Skeletal muscle tissue (tissue), 4 donors: ENCODE results near the gene HJURP. TPM values are rescaled to one million over a fixed set of nuclear protein-coding genes. Genes with fewer than 3 reads are reported as not detected.

Experiments used
- H3K27ac ChIP-seq: one replicate; pipeline ENCODE4 v1.7.0; 2013; ENCODE audit warnings: mild to moderate bottlenecking, low read depth, low read length, inconsistent platforms
- H3K27me3 ChIP-seq, 3 donors: one replicate each; pipeline ENCODE4 v1.7.0; 2013; ENCODE audit warnings: low read length in 3 of 3; ENCODE audit not compliant: control insufficient read depth in 3 of 3, insufficient read depth in 3 of 3
- H3K36me3 ChIP-seq, 3 donors: one replicate each; pipeline ENCODE4 v1.7.0; 2013; ENCODE audit warnings: low read length in 3 of 3; ENCODE audit not compliant: control insufficient read depth in 3 of 3, insufficient read depth in 3 of 3
- H3K4me1 ChIP-seq, 3 donors: one replicate each; pipeline ENCODE4 v1.7.0; 2013; ENCODE audit warnings: low read length in 3 of 3, mild to moderate bottlenecking in 3 of 3; ENCODE audit not compliant: control insufficient read depth in 3 of 3, insufficient read depth in 3 of 3
- H3K4me3 ChIP-seq, 3 donors: one replicate each; pipeline ENCODE4 v1.7.0; 2013; ENCODE audit warnings: low read length in 3 of 3
- H3K9ac ChIP-seq, 3 donors: one replicate each; pipeline ENCODE4 v1.7.0; 2013; ENCODE audit warnings: low read length in 3 of 3, mild to moderate bottlenecking in 3 of 3, moderate library complexity in 2 of 3, low read depth in 1 of 3
- H3K9me3 ChIP-seq, 3 donors: one replicate each; pipeline ENCODE4 v1.7.0; 2013; ENCODE audit warnings: low read length in 3 of 3; ENCODE audit not compliant: control insufficient read depth in 3 of 3
- total RNA-seq: library from RNA; depleted of rRNA; stranded (reverse); fragments of >200 nt; gene quantifications from one replicate; pipeline ENCODE4 v1.2.3, GENCODE V29; 2014
- donor health status: Osteomylitis.

The HJURP gene
- total RNA-seq, 1 donor from 2014 or later: 3.1 TPM

GRCh38 chr2:233866479-233866878, 12.1 kb upstream of the HJURP start:
- H3K27me3 ChIP-seq: peaks cover 0 to 8% (median 5%) of the 10 kb centered on the region in 3 donors
- no peak overlapping the region for H3K4me3 ChIP-seq
- H3K27ac ChIP-seq: no peak overlapping the region
- H3K36me3 ChIP-seq: no peaks in the 10 kb centered on the region
- no peaks in the 10 kb centered on the region for H3K4me1 ChIP-seq
- no peak overlapping the region for H3K9ac ChIP-seq
- peaks cover 0 to 3% (median 2%) of the 10 kb centered on the region in 3 donors for H3K9me3 ChIP-seq

GRCh38 chr2:233865838-233866237, 11.5 kb upstream of the HJURP start:
- peaks cover 0 to 8% (median 5%) of the 10 kb centered on the region in 3 donors for H3K27me3 ChIP-seq
- peaks cover 0 to 3% (median 2%) of the 10 kb centered on the region in 3 donors for H3K9me3 ChIP-seq
- no peak overlapping the region for H3K27ac ChIP-seq
- H3K4me1 ChIP-seq: no peaks in the 10 kb centered on the region
- H3K4me3 ChIP-seq: no peak overlapping the region
- H3K36me3 ChIP-seq: no peaks in the 10 kb centered on the region
- no peak overlapping the region for H3K9ac ChIP-seq

GRCh38 chr2:233862261-233862768, 8.0 kb upstream of the HJURP start:
- Histone ChIP-seq H3K27ac (no peak overlapping the region), H3K27me3 (no peaks in the 10 kb centered on the region), H3K9me3 (no peaks in the 10 kb centered on the region), H3K36me3 (no peaks in the 10 kb centered on the region), H3K4me3 (no peak overlapping the region), H3K9ac (no peak overlapping the region), H3K4me1 (no peaks in the 10 kb centered on the region)

- Histone ChIP-seq H3K4me3 (no peak overlapping the region), H3K4me1 (peaks cover 5 to 15% (median 12%) of the 10 kb centered on the region in 3 donors), H3K27ac (no peak overlapping the region), H3K9me3 (no peaks in the 10 kb centered on the region), H3K27me3 (no peaks in the 10 kb centered on the region), H3K36me3 (no peaks in the 10 kb centered on the region), H3K9ac (no peak overlapping the region)
These were observed 4.0 kb upstream of the HJURP start for GRCh38 chr2:233858331-233858730.

GRCh38 chr2:233857511-233858141, 3.3 kb upstream of the HJURP start:
- H3K27ac ChIP-seq: no peak overlapping the region
- no peaks in the 10 kb centered on the region for H3K36me3 ChIP-seq
- no peaks in the 10 kb centered on the region for H3K9me3 ChIP-seq
- H3K4me3 ChIP-seq: no peak overlapping the region
- no peak overlapping the region for H3K9ac ChIP-seq
- H3K4me1 ChIP-seq: peaks cover 5 to 17% (median 13%) of the 10 kb centered on the region in 3 donors
- H3K27me3 ChIP-seq: no peaks in the 10 kb centered on the region

GRCh38 chr2:233856184-233856583, 1.8 kb upstream of the HJURP start:
- no peak overlapping the region for H3K4me3 ChIP-seq
- no peak overlapping the region for H3K9ac ChIP-seq
- no peak overlapping the region for H3K27ac ChIP-seq
- H3K27me3 ChIP-seq: peaks cover 0 to 7% (median 0%) of the 10 kb centered on the region in 3 donors
- H3K36me3 ChIP-seq: no peaks in the 10 kb centered on the region
- peaks cover 5 to 17% (median 13%) of the 10 kb centered on the region in 3 donors for H3K4me1 ChIP-seq
- no peaks in the 10 kb centered on the region for H3K9me3 ChIP-seq

- peaks cover 5 to 17% (median 13%) of the 10 kb centered on the region in 3 donors for H3K4me1 ChIP-seq
- H3K36me3 ChIP-seq: no peaks in the 10 kb centered on the region
- no peak overlapping the region for H3K9ac ChIP-seq
- no peak overlapping the region for H3K27ac ChIP-seq
- H3K4me3 ChIP-seq: peak overlapping the region in 1 of 3 donors; percentile 72
- H3K27me3 ChIP-seq: peaks cover 0 to 7% (median 0%) of the 10 kb centered on the region in 3 donors
- no peaks in the 10 kb centered on the region for H3K9me3 ChIP-seq
These were observed 1.0 kb upstream of the HJURP start for GRCh38 chr2:233855345-233855744.

GRCh38 chr2:233853883-233854240, 473 bp downstream of the HJURP start:
- H3K4me3 ChIP-seq: peak overlapping the region; percentile 72 to 96 (median 90)
- peaks cover 5 to 17% (median 13%) of the 10 kb centered on the region in 3 donors for H3K4me1 ChIP-seq
- peaks cover 0 to 13% (median 0%) of the 10 kb centered on the region in 3 donors for H3K27me3 ChIP-seq
- H3K27ac ChIP-seq: no peak overlapping the region
- no peaks in the 10 kb centered on the region for H3K9me3 ChIP-seq
- H3K36me3 ChIP-seq: no peaks in the 10 kb centered on the region
- H3K9ac ChIP-seq: peak overlapping the region in 2 of 3 donors; percentile 33 to 43

- Histone ChIP-seq H3K4me1 (peaks cover 5 to 17% (median 13%) of the 10 kb centered on the region in 3 donors), H3K27me3 (peaks cover 0 to 13% (median 0%) of the 10 kb centered on the region in 3 donors), H3K36me3 (no peaks in the 10 kb centered on the region), H3K4me3 (peak overlapping the region in 2 of 3 donors; percentile 13 to 72), H3K9ac (no peak overlapping the region), H3K27ac (no peak overlapping the region), H3K9me3 (no peaks in the 10 kb centered on the region)
These were observed 982 bp downstream of the HJURP start for GRCh38 chr2:233853353-233853752.

- no peak overlapping the region for H3K27ac ChIP-seq
- no peaks in the 10 kb centered on the region for H3K36me3 ChIP-seq
- H3K9ac ChIP-seq: no peak overlapping the region
- H3K27me3 ChIP-seq: peaks cover 0 to 13% (median 0%) of the 10 kb centered on the region in 3 donors
- peaks cover 5 to 17% (median 13%) of the 10 kb centered on the region in 3 donors for H3K4me1 ChIP-seq
- H3K9me3 ChIP-seq: no peaks in the 10 kb centered on the region
- no peak overlapping the region for H3K4me3 ChIP-seq
These were observed 2.3 kb downstream of the HJURP start for GRCh38 chr2:233852056-233852455.
